MCF 10A (cell line): ENCODE data around the gene NENF. TPM values are rescaled to one million over a fixed set of nuclear protein-coding genes. Genes with fewer than 3 reads are reported as not detected.
A peak's percentile ranks its signal among the peaks of the same experiment; 100 is the strongest.

Experiments
- BruUV-seq: library from RNA; stranded (reverse); fragments of 400-500 nt; replicated peaks from 2 replicates; lab custom pipeline; 2021; lab: Mats Ljungman, UMichigan
- CTCF ChIA-PET: fragments of 300-600 bp; sonication (Branson Sonifier 250); formaldehyde crosslinking; extraction: SDS; loops from one replicate; lab custom pipeline; 2021; ENCODE audit warnings: antibody characterized with exemption, inconsistent platforms; lab: Yijun Ruan, JAX
- POLR2A ChIA-PET: fragments of 300-600, 350-650 bp; sonication (Branson Sonifier 250); formaldehyde crosslinking; extraction: SDS; loops from one replicate; lab custom pipeline; 2020; ENCODE audit warnings: antibody characterized with exemption, inconsistent platforms; lab: Yijun Ruan, JAX
- DNase-seq: peaks from one replicate; pipeline ENCODE4 v3.0.0-alpha.2; 2018; ENCODE audit not compliant: unreplicated experiment
- H3K27ac Mint-ChIP-seq: one replicate; pipeline ENCODE4 v1.8.0; 2022; ENCODE audit warnings: mild to moderate bottlenecking, low read depth, mixed read lengths; ENCODE audit not compliant: unreplicated experiment
- H3K27me3 Mint-ChIP-seq: one replicate; pipeline ENCODE4 v1.8.0; 2022; ENCODE audit warnings: mixed read lengths; ENCODE audit not compliant: insufficient read depth, unreplicated experiment
- H3K36me3 Mint-ChIP-seq: one replicate; pipeline ENCODE4 v1.8.0; 2022; ENCODE audit warnings: mild to moderate bottlenecking, moderate library complexity, mixed read lengths; ENCODE audit not compliant: insufficient read depth, unreplicated experiment
- H3K4me1 Mint-ChIP-seq: one replicate; pipeline ENCODE4 v1.8.0; 2022; ENCODE audit warnings: mixed read lengths; ENCODE audit not compliant: insufficient read depth, unreplicated experiment
- H3K4me3 Mint-ChIP-seq: one replicate; pipeline ENCODE4 v1.8.0; 2022; ENCODE audit warnings: mild to moderate bottlenecking, moderate library complexity, mixed read lengths; ENCODE audit not compliant: unreplicated experiment
- H3K9me3 Mint-ChIP-seq: one replicate; pipeline ENCODE4 v1.8.0; 2022; ENCODE audit warnings: mixed read lengths; ENCODE audit not compliant: unreplicated experiment
- CTCF ChIP-seq: fragments of 200-600 bp; IDR thresholded peaks from one replicate; pipeline ENCODE4 v1.8.0; 2022; ENCODE audit warnings: antibody characterized with exemption, mild to moderate bottlenecking; ENCODE audit not compliant: unreplicated experiment
- intact Hi-C: fragments of 100-400 bp; cut with micrococcal nuclease; formaldehyde crosslinking; loops from 2 replicates; pipeline ENCODE4 v1.14.1; 2022
- total RNA-seq: library from RNA; stranded (reverse); gene quantifications from 2 replicates; pipeline ENCODE4 v1.2.3, GENCODE V29; 2022

The NENF gene
- total RNA-seq, 1 experiment from 2014 or later: 110 TPM

- H3K36me3 Mint-ChIP-seq: peaks cover 18% of the 10 kb centered on the region
- no peak for DNase-seq
- no peaks in the 10 kb centered on the region for H3K9me3 Mint-ChIP-seq
- ChIA-PET POLR2A (interaction anchor here (1.3 kb wide), 1 partner anchor 14 kb away, joined by 3 read pairs; no protein-coding TSS in a partner anchor), CTCF (interaction anchor here (0.6 to 7.8 kb wide), 5 partner anchors 44 to 758 kb away, joined by 3 to 46 read pairs (median 3); no protein-coding TSS in a partner anchor)
- no peak overlapping the region for H3K27ac Mint-ChIP-seq
- no peak for TF ChIP-seq CTCF
- intact Hi-C loops: no loop called here
- H3K27me3 Mint-ChIP-seq: no peaks in the 10 kb centered on the region
- no TSS peak for BruUV-seq
- no peak overlapping the region for H3K4me3 Mint-ChIP-seq
- H3K4me1 Mint-ChIP-seq: peaks cover 17% of the 10 kb centered on the region
These were observed 20.3 kb upstream of the NENF start for GRCh38 chr1:212412374-212412773.

- POLR2A ChIA-PET: interaction anchor here (0.6 to 2.5 kb wide), 10 partner anchors 10 to 1908 kb away, joined by 3 to 15 read pairs (median 4); partner anchors contain the start of genes NENF, NSL1 and TATDN3
- Mint-ChIP-seq H3K27ac (no peak overlapping the region), H3K36me3 (peaks cover 11% of the 10 kb centered on the region), H3K9me3 (no peaks in the 10 kb centered on the region), H3K4me1 (peaks cover 17% of the 10 kb centered on the region), H3K4me3 (peak overlapping the region; percentile 80), H3K27me3 (no peaks in the 10 kb centered on the region)
- no TSS peak for BruUV-seq
- intact Hi-C loops: no loop called here
- CTCF ChIA-PET: interaction anchor here (0.7 to 7.8 kb wide), 5 partner anchors 43 to 735 kb away, joined by 3 to 46 read pairs (median 7); no protein-coding TSS in a partner anchor
- TF ChIP-seq CTCF: no peak
- peak; percentile 46 for DNase-seq
These were observed 18.8 kb upstream of the NENF start for GRCh38 chr1:212413902-212414327.

GRCh38 chr1:212414328-212415106, 18.2 kb upstream of the NENF start, which contains the start of gene PACC1:
Gene PACC1, minus strand, starts transcription at chr1:212414886. Its CDS starts 129 bp downstream, at chr1:212414757.
- Mint-ChIP-seq H3K27ac (peak within 1 kb of the TSS; percentile 18), H3K36me3 (peaks cover 9% of the 10 kb centered on the region), H3K27me3 (no peaks in the 10 kb centered on the region), H3K9me3 (no peaks in the 10 kb centered on the region), H3K4me1 (peaks cover 17% of the 10 kb centered on the region), H3K4me3 (peak within 1 kb of the TSS; percentile 80)
- BruUV-seq: no TSS peak
- no peak for TF ChIP-seq CTCF
- intact Hi-C loops: no loop called here
- POLR2A ChIA-PET: interaction anchor here (0.6 to 2.5 kb wide), 14 partner anchors 10 to 1013 kb away, joined by 3 to 15 read pairs (median 4); partner anchors contain the start of genes NENF, NSL1 and TATDN3
- peak; percentile 93 for DNase-seq
- CTCF ChIA-PET: interaction anchor here (0.6 to 7.8 kb wide), 9 partner anchors 16 to 1939 kb away, joined by 3 to 46 read pairs (median 3); no protein-coding TSS in a partner anchor
